ENCODE results near the gene BIK.

GRCh38 chr22:43169310-43170130 lies 59.0 kb downstream of the BIK start:
- TF ChIP-seq CTCF (conservative IDR thresholded peaks at IDR 0.05 in 1 of 2, IDR thresholded peaks at IDR 0.05 in 1 of 2; ENCODE audit: low read depth in 1 of 2, low read length in 2 of 2) (no peak), EZH2 (IDR thresholded peaks at IDR 0.05; ENCODE audit: low read length, missing control alignments) (no peak)

Data from fibroblast of lung (primary cell).